Naive B cell (primary cell): ENCODE measurements around the gene MCF2L. TPM values are rescaled to one million over a fixed set of nuclear protein-coding genes. Genes with fewer than 3 reads are reported as not detected.

Experiments used
- ATAC-seq, 2 donors: fragments of 150-1000 bp; cut with Tn5 transposase; 2 replicates each; pipeline ENCODE4 v1.10.0; 2021; ENCODE audit warnings: low read depth in 2 of 2, mild to moderate bottlenecking in 2 of 2, moderate library complexity in 2 of 2
- DNase-seq: peaks from one replicate; pipeline ENCODE4 v3.0.0; 2022
- H3K27ac Mint-ChIP-seq, 6 donors: one replicate each; pipeline ENCODE4 v1.8.0; 2020 to 2022; ENCODE audit warnings: mild to moderate bottlenecking in 6 of 6, mixed read lengths in 6 of 6, moderate library complexity in 5 of 6, inconsistent platforms in 2 of 6
- H3K27me3 Mint-ChIP-seq, 3 donors: one replicate each; pipeline ENCODE4 v1.8.0; 2021 to 2022; ENCODE audit warnings: mixed read lengths in 3 of 3, mild to moderate bottlenecking in 1 of 3
- H3K36me3 Mint-ChIP-seq, 2 donors: one replicate each; pipeline ENCODE4 v1.8.0; 2020 to 2022; ENCODE audit warnings: mixed read lengths in 2 of 2, inconsistent platforms in 1 of 2, mild to moderate bottlenecking in 1 of 2
- H3K4me1 Mint-ChIP-seq, 3 donors: one replicate each; pipeline ENCODE4 v1.8.0; 2020 to 2022; ENCODE audit warnings: mixed read lengths in 3 of 3, inconsistent platforms in 1 of 3, mild to moderate bottlenecking in 1 of 3, moderate library complexity in 1 of 3
- H3K4me3 Mint-ChIP-seq, 8 donors: one replicate each; pipeline ENCODE4 v1.8.0; 2020 to 2022; ENCODE audit warnings: mild to moderate bottlenecking in 8 of 8, mixed read lengths in 8 of 8, moderate library complexity in 8 of 8, inconsistent platforms in 2 of 8
- H3K9me3 Mint-ChIP-seq, 7 donors: one replicate each; pipeline ENCODE4 v1.8.0; 2020 to 2022; ENCODE audit warnings: mixed read lengths in 7 of 7, mild to moderate bottlenecking in 5 of 7, inconsistent platforms in 2 of 7, moderate library complexity in 1 of 7
- polyA plus RNA-seq, 6 donors: library from polyadenylated mRNA; unstranded; fragments of 300-500 nt; fragmentation: Illumina TruSeq; gene quantifications; one replicate each; pipeline ENCODE4 v1.2.3, GENCODE V29; 2021; ENCODE audit warnings: low read depth in 6 of 6

Gene MCF2L
- polyA plus RNA-seq, 6 donors from 2014 or later: 2.1 to 4.7 (median 4.2) TPM

GRCh38 chr13:112953591-112954487, 15.2 kb upstream of the MCF2L start:
- ATAC-seq (no peak), DNase-seq (no peak)
- H3K4me1 Mint-ChIP-seq: peaks cover 0 to 2% (median 0%) of the 10 kb centered on the region in 3 donors
- H3K27me3 Mint-ChIP-seq: peaks cover 5 to 13% (median 6%) of the 10 kb centered on the region in 3 donors
- no peaks in the 10 kb centered on the region for H3K9me3 Mint-ChIP-seq
- H3K36me3 Mint-ChIP-seq: no peaks in the 10 kb centered on the region
- no peak overlapping the region for H3K27ac Mint-ChIP-seq
- no peak overlapping the region for H3K4me3 Mint-ChIP-seq

- peaks cover 0 to 10% (median 5%) of the 10 kb centered on the region in 3 donors for H3K27me3 Mint-ChIP-seq
These were observed 14.3 kb upstream of the MCF2L start for GRCh38 chr13:112954488-112955270.

GRCh38 chr13:112955271-112955937, 13.6 kb upstream of the MCF2L start:
- Mint-ChIP-seq H3K27me3 (peaks cover 0 to 10% (median 5%) of the 10 kb centered on the region in 3 donors), H3K36me3 (no peaks in the 10 kb centered on the region), H3K4me3 (no peak overlapping the region), H3K27ac (no peak overlapping the region), H3K9me3 (no peaks in the 10 kb centered on the region), H3K4me1 (no peaks in the 10 kb centered on the region)
- DNase-seq: no peak
- no peak for ATAC-seq

More at GRCh38 chr13:112954488-112955270, 14.3 kb upstream of the MCF2L start:
- ATAC-seq (no peak), DNase-seq (no peak)
- H3K9me3 Mint-ChIP-seq: no peaks in the 10 kb centered on the region
- no peaks in the 10 kb centered on the region for H3K36me3 Mint-ChIP-seq
- H3K27ac Mint-ChIP-seq: no peak overlapping the region
- H3K4me3 Mint-ChIP-seq: no peak overlapping the region
- no peaks in the 10 kb centered on the region for H3K4me1 Mint-ChIP-seq

GRCh38 chr13:112955956-112956355, 13.1 kb upstream of the MCF2L start:
- Mint-ChIP-seq H3K9me3 (no peaks in the 10 kb centered on the region), H3K4me3 (no peak overlapping the region), H3K27me3 (peaks cover 0 to 5% (median 5%) of the 10 kb centered on the region in 3 donors), H3K27ac (no peak overlapping the region), H3K4me1 (no peaks in the 10 kb centered on the region), H3K36me3 (no peaks in the 10 kb centered on the region)
- ATAC-seq (no peak), DNase-seq (no peak)

GRCh38 chr13:112956571-112957294, 12.3 kb upstream of the MCF2L start:
- H3K4me3 Mint-ChIP-seq: no peak overlapping the region
- H3K27me3 Mint-ChIP-seq: peaks cover 0 to 2% (median 1%) of the 10 kb centered on the region in 3 donors
- no peak overlapping the region for H3K27ac Mint-ChIP-seq
- ATAC-seq: no peak
- no peaks in the 10 kb centered on the region for H3K9me3 Mint-ChIP-seq
- DNase-seq: no peak
- H3K36me3 Mint-ChIP-seq: no peaks in the 10 kb centered on the region
- H3K4me1 Mint-ChIP-seq: peaks cover 0 to under 1% (median 0%) of the 10 kb centered on the region in 3 donors

GRCh38 chr13:112957295-112957677, 11.7 kb upstream of the MCF2L start:
- H3K36me3 Mint-ChIP-seq: no peaks in the 10 kb centered on the region
- H3K4me1 Mint-ChIP-seq: peaks cover 0 to 4% (median 0%) of the 10 kb centered on the region in 3 donors
- DNase-seq: no peak
- peak overlapping the region in 1 of 6 donors; percentile 49 for H3K27ac Mint-ChIP-seq
- ATAC-seq: no peak
- peaks cover 0 to 6% (median 0%) of the 10 kb centered on the region in 3 donors for H3K27me3 Mint-ChIP-seq
- H3K4me3 Mint-ChIP-seq: no peak overlapping the region
- no peaks in the 10 kb centered on the region for H3K9me3 Mint-ChIP-seq

GRCh38 chr13:112958127-112958989, 10.7 kb upstream of the MCF2L start:
- Mint-ChIP-seq H3K27me3 (peaks cover 0 to 6% (median 0%) of the 10 kb centered on the region in 3 donors), H3K36me3 (no peaks in the 10 kb centered on the region), H3K4me3 (peak overlapping the region in 1 of 8 donors; percentile 13), H3K27ac (peak overlapping the region in 1 of 6 donors; percentile 22), H3K9me3 (no peaks in the 10 kb centered on the region), H3K4me1 (peaks cover 0 to 4% (median 0%) of the 10 kb centered on the region in 3 donors)
- no peak for ATAC-seq
- no peak for DNase-seq

GRCh38 chr13:112959206-112959605, 9.8 kb upstream of the MCF2L start:
- H3K27me3 Mint-ChIP-seq: peaks cover 0 to 6% (median 0%) of the 10 kb centered on the region in 3 donors
- no peaks in the 10 kb centered on the region for H3K36me3 Mint-ChIP-seq
- no peak for ATAC-seq
- no peak overlapping the region for H3K27ac Mint-ChIP-seq
- no peaks in the 10 kb centered on the region for H3K9me3 Mint-ChIP-seq
- DNase-seq: no peak
- no peak overlapping the region for H3K4me3 Mint-ChIP-seq
- H3K4me1 Mint-ChIP-seq: peaks cover 0 to 4% (median 0%) of the 10 kb centered on the region in 3 donors

GRCh38 chr13:112959701-112960542, 9.1 kb upstream of the MCF2L start:
- H3K4me3 Mint-ChIP-seq: peak overlapping the region in 1 of 8 donors; percentile 65

GRCh38 chr13:112960706-112961105, 8.3 kb upstream of the MCF2L start:
- DNase-seq (no peak), ATAC-seq (no peak)
- H3K4me3 Mint-ChIP-seq: peak overlapping the region in 1 of 8 donors; percentile 65
- H3K9me3 Mint-ChIP-seq: no peaks in the 10 kb centered on the region
- peaks cover 0 to 4% (median 0%) of the 10 kb centered on the region in 3 donors for H3K4me1 Mint-ChIP-seq
- no peak overlapping the region for H3K27ac Mint-ChIP-seq
- H3K36me3 Mint-ChIP-seq: no peaks in the 10 kb centered on the region
- H3K27me3 Mint-ChIP-seq: peaks cover 0 to 6% (median 6%) of the 10 kb centered on the region in 3 donors

More at GRCh38 chr13:112959701-112960542, 9.1 kb upstream of the MCF2L start:
- DNase-seq: no peak
- H3K4me1 Mint-ChIP-seq: peaks cover 0 to 4% (median 0%) of the 10 kb centered on the region in 3 donors
- H3K9me3 Mint-ChIP-seq: no peaks in the 10 kb centered on the region
- no peaks in the 10 kb centered on the region for H3K36me3 Mint-ChIP-seq
- H3K27me3 Mint-ChIP-seq: peaks cover 0 to 6% (median 0%) of the 10 kb centered on the region in 3 donors
- no peak for ATAC-seq
- H3K27ac Mint-ChIP-seq: no peak overlapping the region
